Muscle of leg (tissue), 11 donors: ENCODE data around the gene STX18. TPM values are rescaled to one million over a fixed set of nuclear protein-coding genes. Genes with fewer than 3 reads are reported as not detected.

Experiments used
- DNase-seq: peaks from one replicate; pipeline ENCODE4 v3.0.0; 2013
- H3K27ac ChIP-seq: one replicate; pipeline ENCODE4 v1.5.1; 2013; ENCODE audit warnings: mild to moderate bottlenecking, low read length, control low read depth
- H3K27me3 ChIP-seq: one replicate; pipeline ENCODE4 v1.6.1; 2013; ENCODE audit warnings: low read length; ENCODE audit not compliant: control insufficient read depth, insufficient read depth
- H3K36me3 ChIP-seq: one replicate; pipeline ENCODE4 v1.6.1; 2013; ENCODE audit warnings: low read length; ENCODE audit not compliant: control insufficient read depth, insufficient read depth
- H3K4me1 ChIP-seq: one replicate; pipeline ENCODE4 v1.6.1; 2013; ENCODE audit warnings: low read length; ENCODE audit not compliant: control insufficient read depth, insufficient read depth
- H3K4me3 ChIP-seq: one replicate; pipeline ENCODE4 v1.5.1; 2013; ENCODE audit warnings: low read length, control low read depth
- H3K9me3 ChIP-seq: replicated peaks from 2 replicates; pipeline ENCODE4 v1.6.1; 2013; ENCODE audit warnings: low read depth, low read length; ENCODE audit not compliant: control insufficient read depth
- WGBS: methylation state at CpG from one replicate; pipeline ENCODE4 v1.1.5; 2013; ENCODE audit warnings: missing lambda C conversion rate; ENCODE audit not compliant: insufficient coverage; 5-methylcytosine and 5-hydroxymethylcytosine counted together
- polyA plus RNA-seq, 8 donors: library from polyadenylated mRNA; unstranded; fragments of 120-200 nt; gene quantifications; one replicate each; pipeline versions ENCODE4 v1.2.1 to v1.2.3, GENCODE V29; 2013; ENCODE audit warnings: inconsistent platforms in 1 of 8, low replicate concordance in 1 of 8; ENCODE audit not compliant: insufficient read length in 8 of 8, insufficient read depth in 1 of 8
- total RNA-seq: library from RNA; stranded (reverse); fragments of 120-200 nt; gene quantifications from one replicate; pipeline ENCODE4 v1.2.4, GENCODE V29; 2013

The STX18 gene
- total and polyA plus RNA-seq, 9 donors = 22.4 to 30.9 (median 26.7) TPM

DNA sequence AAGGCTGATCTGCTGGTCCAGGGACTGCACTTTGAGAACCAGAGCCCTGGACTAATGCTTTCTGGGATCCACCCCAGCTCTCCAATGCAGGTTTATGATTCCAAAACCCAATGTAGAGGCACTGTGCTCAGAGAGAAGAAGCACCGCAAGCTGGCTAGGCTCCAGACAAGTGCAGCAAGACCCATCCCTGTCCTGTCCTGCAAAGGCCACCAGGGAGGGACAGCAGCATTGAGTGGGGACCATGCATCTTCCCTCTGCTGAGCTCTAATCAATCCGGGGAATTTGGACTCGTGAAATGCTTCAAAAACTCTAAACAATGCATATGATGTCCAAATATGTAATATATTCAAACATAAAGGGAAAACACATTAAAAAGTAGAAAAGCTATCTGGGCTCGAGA is 165.8 kb downstream of the STX18 start:
- peaks cover 23% of the 10 kb centered on the region for H3K27me3 ChIP-seq
- 60% methylated on average over 1 of the region's 4 CpGs for WGBS
- peaks cover 12% of the 10 kb centered on the region for H3K4me1 ChIP-seq
- H3K27ac ChIP-seq = no peak overlapping the region
- no peak for DNase-seq
- no peak overlapping the region for H3K4me3 ChIP-seq
- no peaks in the 10 kb centered on the region for H3K36me3 ChIP-seq
- H3K9me3 ChIP-seq = peaks cover 8% of the 10 kb centered on the region

GRCh38 chr4:4374388-4375098 is 167.3 kb downstream of the STX18 start:
- no peaks in the 10 kb centered on the region for H3K36me3 ChIP-seq
- 84% methylated on average over 3 of the region's 6 CpGs for WGBS
- peaks cover 8% of the 10 kb centered on the region for H3K9me3 ChIP-seq
- H3K4me3 ChIP-seq = no peak overlapping the region
- no peak for DNase-seq
- H3K27ac ChIP-seq = no peak overlapping the region
- peaks cover 12% of the 10 kb centered on the region for H3K4me1 ChIP-seq
- peaks cover 14% of the 10 kb centered on the region for H3K27me3 ChIP-seq

Other genes with a start within 250 kb of the STX18 start
- 0.75 TPM for gene NSG1, start 154.9 kb downstream of the STX18 start, total RNA-seq
- 10 to 100 TPM in 1 of 8 donors, 1 to 10 TPM in 7; 1.8 to 12.2 (median 2.8) TPM for gene NSG1, start 154.9 kb downstream of the STX18 start, polyA plus RNA-seq